Thyroid gland (tissue), 4 donors: ENCODE results near the gene GLI3.

Source experiments
- CTCF ChIP-seq, 6 experiments: fragments of 200-600 bp in 3 of 6; fragments of 450-650 bp in 3 of 6; sonication (generic) in 3 of 6; IDR thresholded peaks; one replicate each; pipeline ENCODE4 v1.5.1; 2016 to 2019; ENCODE audit warnings: antibody characterized with exemption in 6 of 6, mild to moderate bottlenecking in 2 of 6, inconsistent platforms in 1 of 6, moderate library complexity in 1 of 6
- POLR2A ChIP-seq, 2 donors: fragments of 450-650 bp; IDR thresholded peaks; one replicate each; pipeline ENCODE4 v1.6.1; 2017; ENCODE audit warnings: antibody characterized with exemption in 2 of 2, mild to moderate bottlenecking in 2 of 2, moderate library complexity in 1 of 2

- TF ChIP-seq POLR2A (IDR thresholded peaks at IDR 0.05) (no peak), CTCF (IDR thresholded peaks at IDR 0.05) (no peak)
These were observed 130.4 kb downstream of the GLI3 start for GRCh38 chr7:42106562-42106961.
